ENCODE results near the gene HGS. TPM values are rescaled to one million over a fixed set of nuclear protein-coding genes. Genes with fewer than 3 reads are reported as not detected.
A peak's percentile ranks its signal among the peaks of the same experiment; 100 is the strongest.

Gene HGS
- total and polyA plus RNA-seq, 2 of the 13 experiments (the other 11 are each of a cell fraction or from before 2014, with no cell fraction given) = 73.3 to 78.1 TPM

GRCh38 chr17:81711814-81712467 lies 28.1 kb downstream of the HGS start, which contains the start of gene SLC25A10 (continued):
- TF ChIP-seq DRAP1 (CRISPR knock-in tag; IDR thresholded peaks at IDR 0.05) = peak; percentile 76
- TF ChIP-seq SMC3 (IDR thresholded peaks at IDR 0.05; ENCODE audit: low read length) = no peak
- no peak; the same call in 1 of the 2 replicates for TF ChIP-seq ZNF34 (CRISPR knock-in tag; IDR thresholded peaks at IDR 0.05; ENCODE audit: borderline replicate concordance)
- peak; percentile 84 for TF ChIP-seq CBX1 (IDR thresholded peaks at IDR 0.05; ENCODE audit: low read depth)
- TF ChIP-seq, protein P1, sequence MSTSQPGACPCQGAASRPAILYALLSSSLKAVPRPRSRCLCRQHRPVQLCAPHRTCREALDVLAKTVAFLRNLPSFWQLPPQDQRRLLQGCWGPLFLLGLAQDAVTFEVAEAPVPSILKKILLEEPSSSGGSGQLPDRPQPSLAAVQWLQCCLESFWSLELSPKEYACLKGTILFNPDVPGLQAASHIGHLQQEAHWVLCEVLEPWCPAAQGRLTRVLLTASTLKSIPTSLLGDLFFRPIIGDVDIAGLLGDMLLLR (CRISPR knock-in tag; IDR thresholded peaks at IDR 0.05) = peak; percentile 100
- no peak for TF ChIP-seq SYNCRIP (IDR thresholded peaks at IDR 0.05; ENCODE audit: insufficient read depth, low read depth, low read length)
- TF ChIP-seq, protein P2, sequence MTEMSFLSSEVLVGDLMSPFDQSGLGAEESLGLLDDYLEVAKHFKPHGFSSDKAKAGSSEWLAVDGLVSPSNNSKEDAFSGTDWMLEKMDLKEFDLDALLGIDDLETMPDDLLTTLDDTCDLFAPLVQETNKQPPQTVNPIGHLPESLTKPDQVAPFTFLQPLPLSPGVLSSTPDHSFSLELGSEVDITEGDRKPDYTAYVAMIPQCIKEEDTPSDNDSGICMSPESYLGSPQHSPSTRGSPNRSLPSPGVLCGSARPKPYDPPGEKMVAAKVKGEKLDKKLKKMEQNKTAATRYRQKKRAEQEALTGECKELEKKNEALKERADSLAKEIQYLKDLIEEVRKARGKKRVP (CRISPR knock-in tag; IDR thresholded peaks at IDR 0.05) = peak in 1 of 2 experiments; percentile 92; a peak in 2 of 4 replicates
- peak; percentile 99 for TF ChIP-seq ZNF235 (CRISPR knock-in tag; IDR thresholded peaks at IDR 0.05; ENCODE audit: borderline replicate concordance)
- TF ChIP-seq ZNF558 (CRISPR knock-in tag; IDR thresholded peaks at IDR 0.05; ENCODE audit: borderline replicate concordance) = peak; percentile 100; the same call in 1 of the 2 replicates
- peak; percentile 96 for TF ChIP-seq ZNF788 (CRISPR knock-in tag; IDR thresholded peaks at IDR 0.05; ENCODE audit: borderline replicate concordance)
- peak; percentile 98 for TF ChIP-seq REL (CRISPR knock-in tag; conservative IDR thresholded peaks at IDR 0.05)
- TF ChIP-seq NFYB (CRISPR knock-in tag; IDR thresholded peaks at IDR 0.05) = peak; percentile 51
- TF ChIP-seq SIX1 (CRISPR knock-in tag; IDR thresholded peaks at IDR 0.05; ENCODE audit: borderline replicate concordance) = 0 out of 2 replicates have a peak, but pooled peaks have one; percentile 36
- TF ChIP-seq NFKBIZ (CRISPR knock-in tag; IDR thresholded peaks at IDR 0.05) = peak; percentile 96
- TF ChIP-seq GABPA (IDR thresholded peaks at IDR 0.05; ENCODE audit: low read depth, low read length) = no peak
- no peak for TF ChIP-seq GABPA (CRISPR knock-in tag; IDR thresholded peaks at IDR 0.05; ENCODE audit: low read depth)
- peak; percentile 95; the same call in 1 of the 2 replicates for TF ChIP-seq SMAD9 (CRISPR knock-in tag; IDR thresholded peaks at IDR 0.05)
- no peak; the same call in none of the 2 replicates for TF ChIP-seq FLYWCH1 (CRISPR knock-in tag; IDR thresholded peaks at IDR 0.05)
- TF ChIP-seq HDAC1 (CRISPR knock-in tag; IDR thresholded peaks at IDR 0.05) = peak; percentile 97
- TF ChIP-seq USF2 (IDR thresholded peaks at IDR 0.05; ENCODE audit: low read depth, low read length) = peak; percentile 77
- TF ChIP-seq USF2 (CRISPR knock-in tag; IDR thresholded peaks at IDR 0.05; ENCODE audit: borderline replicate concordance) = peak; percentile 50; the same call in 1 of the 2 replicates
- 0 out of 2 replicates have a peak, but pooled peaks have one; percentile 60 for TF ChIP-seq ZNF713 (CRISPR knock-in tag; IDR thresholded peaks at IDR 0.05)
- peak; percentile 80 for TF ChIP-seq GLI4 (CRISPR knock-in tag; IDR thresholded peaks at IDR 0.05; ENCODE audit: borderline replicate concordance)
- no peak for TF ChIP-seq ARNT (IDR thresholded peaks at IDR 0.05)
- peak; percentile 97 for TF ChIP-seq ZNF276 (CRISPR knock-in tag; IDR thresholded peaks at IDR 0.05; ENCODE audit: low read depth)
- TF ChIP-seq ADNP (CRISPR knock-in tag; IDR thresholded peaks at IDR 0.05) = peak; percentile 65; the same call in 1 of the 2 replicates
